ENCODE data around the gene STUB1. TPM values are rescaled to one million over a fixed set of nuclear protein-coding genes. Genes with fewer than 3 reads are reported as not detected.

The STUB1 gene
- total and polyA plus RNA-seq, 2 donors (not counting 1 experiment from before 2014, with no cell fraction given) = 94.6 to 133 TPM

- Histone ChIP-seq H3K4me1 (ENCODE audit: control insufficient read depth, extremely low read depth, insufficient read depth, low read length) (peaks cover 11% of the 10 kb centered on the region), H3K4me2 (ENCODE audit: extremely low read depth, insufficient read depth, low read length) (no peak overlapping the region), H3K79me2 (ENCODE audit: control insufficient read depth, insufficient read depth, low read length) (no peaks in the 10 kb centered on the region), H2AFZ (ENCODE audit: low read length) (no peak overlapping the region), H3K9ac (ENCODE audit: insufficient read depth, low read length) (no peak overlapping the region), H4K20me1 (ENCODE audit: control insufficient read depth, extremely low read depth, insufficient read depth, low read length) (no peaks in the 10 kb centered on the region), H3K4me3 (replicated peaks in 1 of 4; ENCODE audit: control extremely low read depth in 1 of 4, insufficient read depth in 1 of 4, low read depth in 3 of 4, low read length in 4 of 4) (no peak overlapping the region), H3K9me3 (ENCODE audit: control insufficient read depth, insufficient read depth, low read depth, low read length) (no peaks in the 10 kb centered on the region), H3K27me3 (ENCODE audit: control insufficient read depth, insufficient read depth, low read length) (peaks cover 17% of the 10 kb centered on the region), H3K36me3 (ENCODE audit: control insufficient read depth, insufficient read depth, low read length) (no peaks in the 10 kb centered on the region), H3K27ac (ENCODE audit: insufficient read depth, low read length) (no peak overlapping the region)
- no peak for TF ChIP-seq EZH2 (IDR thresholded peaks at IDR 0.05; ENCODE audit: low read length, missing control alignments)
- TF ChIP-seq, protein P1, sequence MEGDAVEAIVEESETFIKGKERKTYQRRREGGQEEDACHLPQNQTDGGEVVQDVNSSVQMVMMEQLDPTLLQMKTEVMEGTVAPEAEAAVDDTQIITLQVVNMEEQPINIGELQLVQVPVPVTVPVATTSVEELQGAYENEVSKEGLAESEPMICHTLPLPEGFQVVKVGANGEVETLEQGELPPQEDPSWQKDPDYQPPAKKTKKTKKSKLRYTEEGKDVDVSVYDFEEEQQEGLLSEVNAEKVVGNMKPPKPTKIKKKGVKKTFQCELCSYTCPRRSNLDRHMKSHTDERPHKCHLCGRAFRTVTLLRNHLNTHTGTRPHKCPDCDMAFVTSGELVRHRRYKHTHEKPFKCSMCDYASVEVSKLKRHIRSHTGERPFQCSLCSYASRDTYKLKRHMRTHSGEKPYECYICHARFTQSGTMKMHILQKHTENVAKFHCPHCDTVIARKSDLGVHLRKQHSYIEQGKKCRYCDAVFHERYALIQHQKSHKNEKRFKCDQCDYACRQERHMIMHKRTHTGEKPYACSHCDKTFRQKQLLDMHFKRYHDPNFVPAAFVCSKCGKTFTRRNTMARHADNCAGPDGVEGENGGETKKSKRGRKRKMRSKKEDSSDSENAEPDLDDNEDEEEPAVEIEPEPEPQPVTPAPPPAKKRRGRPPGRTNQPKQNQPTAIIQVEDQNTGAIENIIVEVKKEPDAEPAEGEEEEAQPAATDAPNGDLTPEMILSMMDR (conservative IDR thresholded peaks at IDR 0.05 in 1 of 2, IDR thresholded peaks at IDR 0.05 in 1 of 2; ENCODE audit: low read depth in 1 of 2, low read length in 2 of 2) = no peak
- no peak for DNase-seq (ENCODE audit: low read depth in 2 of 2)
Observed at GRCh38 chr16:710500-711075, 30.4 kb downstream of the STUB1 start.

DNA sequence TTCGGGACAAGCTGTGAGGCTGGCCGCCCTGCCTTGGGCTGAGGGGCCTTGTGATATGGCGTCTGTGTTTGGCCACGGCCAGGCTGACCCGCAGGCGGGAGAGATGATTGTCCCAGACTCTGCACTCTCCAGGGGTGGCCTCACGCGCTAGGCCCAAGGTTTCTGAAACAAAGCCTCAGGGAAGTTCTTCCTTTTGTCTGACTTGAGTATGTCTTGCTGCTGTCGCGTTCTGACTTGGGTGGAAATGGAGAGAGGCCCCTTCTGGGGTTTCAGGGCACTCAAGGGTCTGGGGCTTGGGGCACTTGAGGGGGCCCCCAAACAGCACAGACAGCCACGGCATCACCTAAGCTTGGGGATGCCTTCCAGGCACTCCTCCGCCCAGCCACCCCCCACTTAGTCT, 30.9 kb downstream of the STUB1 start:
- Histone ChIP-seq H3K27ac (ENCODE audit: insufficient read depth, low read length) (no peak overlapping the region), H3K36me3 (ENCODE audit: control insufficient read depth, insufficient read depth, low read length) (no peaks in the 10 kb centered on the region), H3K9ac (ENCODE audit: insufficient read depth, low read length) (no peak overlapping the region), H3K27me3 (ENCODE audit: control insufficient read depth, insufficient read depth, low read length) (peaks cover 17% of the 10 kb centered on the region), H2AFZ (ENCODE audit: low read length) (no peak overlapping the region), H3K4me3 (replicated peaks in 1 of 4; ENCODE audit: control extremely low read depth in 1 of 4, insufficient read depth in 1 of 4, low read depth in 3 of 4, low read length in 4 of 4) (no peak overlapping the region), H4K20me1 (ENCODE audit: control insufficient read depth, extremely low read depth, insufficient read depth, low read length) (no peaks in the 10 kb centered on the region), H3K79me2 (ENCODE audit: control insufficient read depth, insufficient read depth, low read length) (no peaks in the 10 kb centered on the region), H3K4me2 (ENCODE audit: extremely low read depth, insufficient read depth, low read length) (no peak overlapping the region), H3K9me3 (ENCODE audit: control insufficient read depth, insufficient read depth, low read depth, low read length) (no peaks in the 10 kb centered on the region), H3K4me1 (ENCODE audit: control insufficient read depth, extremely low read depth, insufficient read depth, low read length) (peaks cover 11% of the 10 kb centered on the region)
- TF ChIP-seq EZH2 (IDR thresholded peaks at IDR 0.05; ENCODE audit: low read length, missing control alignments) = no peak
- TF ChIP-seq, protein P1 (conservative IDR thresholded peaks at IDR 0.05 in 1 of 2, IDR thresholded peaks at IDR 0.05 in 1 of 2; ENCODE audit: low read depth in 1 of 2, low read length in 2 of 2) = no peak
- no peak for DNase-seq (ENCODE audit: low read depth in 2 of 2)

- no peak overlapping the region for H3K4me2 ChIP-seq (ENCODE audit: extremely low read depth, insufficient read depth, low read length)
- no peak overlapping the region for H3K4me3 ChIP-seq (replicated peaks in 1 of 4; ENCODE audit: control extremely low read depth in 1 of 4, insufficient read depth in 1 of 4, low read depth in 3 of 4, low read length in 4 of 4)
- no peak overlapping the region for H3K9ac ChIP-seq (ENCODE audit: insufficient read depth, low read length)
- H3K27me3 ChIP-seq (ENCODE audit: control insufficient read depth, insufficient read depth, low read length) = peaks cover 12% of the 10 kb centered on the region
- H3K27ac ChIP-seq (ENCODE audit: insufficient read depth, low read length) = no peak overlapping the region
- DNase-seq (ENCODE audit: low read depth in 2 of 2) = peak; percentile 44 to 53
- no peak for TF ChIP-seq EZH2 (IDR thresholded peaks at IDR 0.05; ENCODE audit: low read length, missing control alignments)
- TF ChIP-seq, protein P1 (conservative IDR thresholded peaks at IDR 0.05 in 1 of 2, IDR thresholded peaks at IDR 0.05 in 1 of 2; ENCODE audit: low read depth in 1 of 2, low read length in 2 of 2) = peak; percentile 78 to 82
- H3K79me2 ChIP-seq (ENCODE audit: control insufficient read depth, insufficient read depth, low read length) = no peaks in the 10 kb centered on the region
- H3K36me3 ChIP-seq (ENCODE audit: control insufficient read depth, insufficient read depth, low read length) = no peaks in the 10 kb centered on the region
- no peak overlapping the region for H2AFZ ChIP-seq (ENCODE audit: low read length)
- H3K4me1 ChIP-seq (ENCODE audit: control insufficient read depth, extremely low read depth, insufficient read depth, low read length) = peaks cover 13% of the 10 kb centered on the region
- no peaks in the 10 kb centered on the region for H4K20me1 ChIP-seq (ENCODE audit: control insufficient read depth, extremely low read depth, insufficient read depth, low read length)
- H3K9me3 ChIP-seq (ENCODE audit: control insufficient read depth, insufficient read depth, low read depth, low read length) = no peaks in the 10 kb centered on the region
Observed at GRCh38 chr16:711548-712320, 31.5 kb downstream of the STUB1 start.

Measured in fibroblast of lung (primary cell).